MM.1S (cell line): ENCODE results near the gene ACAA2.
A peak's percentile ranks its signal among the peaks of the same experiment; 100 is the strongest.

Experiments
- DNase-seq: peaks from one replicate; pipeline ENCODE4 v3.0.0-alpha.2; 2015
- H2AFZ ChIP-seq: fragments of 300-600 bp; sonication (generic); 2 replicates; pipeline ENCODE4 v1.6.0; 2016; ENCODE audit warnings: antibody characterized with exemption, low read length
- H3F3A ChIP-seq: fragments of 300-600 bp; sonication (generic); 2 replicates; pipeline ENCODE4 v1.6.1; 2016; ENCODE audit warnings: mild to moderate bottlenecking, antibody characterized with exemption, low read length, moderate library complexity, mixed read lengths; ENCODE audit not compliant: insufficient read depth
- H3K27ac ChIP-seq: fragments of 300-600 bp; sonication (generic); 2 replicates; pipeline ENCODE4 v1.5.1; 2016; ENCODE audit warnings: mild to moderate bottlenecking, low read length
- H3K27me3 ChIP-seq: fragments of 300-600 bp; sonication (generic); replicated peaks from 2 replicates; pipeline ENCODE4 v1.6.0; 2016; ENCODE audit warnings: low read length; ENCODE audit not compliant: insufficient read depth
- H3K36me3 ChIP-seq: fragments of 300-600 bp; sonication (generic); replicated peaks from 2 replicates; pipeline ENCODE4 v1.6.1; 2016; ENCODE audit warnings: mild to moderate bottlenecking, low read length, mixed read lengths; ENCODE audit not compliant: insufficient read depth
- H3K4me1 ChIP-seq: fragments of 300-600 bp; sonication (generic); 2 replicates; pipeline ENCODE4 v1.6.1; 2016; ENCODE audit warnings: low read length, mixed read lengths
- H3K4me2 ChIP-seq: fragments of 300-600 bp; sonication (generic); 2 replicates; pipeline ENCODE4 v1.6.0; 2016; ENCODE audit warnings: low read depth, low read length
- H3K4me3 ChIP-seq: fragments of 300-600 bp; sonication (generic); 2 replicates; pipeline ENCODE4 v1.5.1; 2016; ENCODE audit warnings: low read length, mixed read lengths
- H3K79me2 ChIP-seq: fragments of 300-600 bp; sonication (generic); 2 replicates; pipeline ENCODE4 v1.6.1; 2016; ENCODE audit warnings: mixed run types, low read length, mixed read lengths
- H3K9ac ChIP-seq: fragments of 300-600 bp; sonication (generic); 2 replicates; pipeline ENCODE4 v1.6.1; 2016; ENCODE audit warnings: low read length, mixed read lengths
- H3K9me2 ChIP-seq: fragments of 300-600 bp; sonication (generic); replicated peaks from 2 replicates; pipeline ENCODE4 v1.6.1; 2016; ENCODE audit warnings: mild to moderate bottlenecking, low read length, mixed read lengths; ENCODE audit not compliant: insufficient read depth
- H3K9me3 ChIP-seq: fragments of 300-600 bp; sonication (generic); replicated peaks from 2 replicates; pipeline ENCODE4 v1.6.1; 2016; ENCODE audit warnings: mild to moderate bottlenecking, low read length, mixed read lengths; ENCODE audit not compliant: insufficient read depth
- H4K20me1 ChIP-seq: fragments of 300-600 bp; sonication (generic); 2 replicates; pipeline ENCODE4 v1.6.1; 2016; ENCODE audit warnings: mild to moderate bottlenecking, low read length, moderate library complexity, mixed read lengths; ENCODE audit not compliant: insufficient read depth
- CTCF ChIP-seq: fragments of 300-600 bp; sonication (generic); IDR thresholded peaks from 2 replicates; pipeline ENCODE4 v1.5.1; 2016; ENCODE audit warnings: antibody characterized with exemption, low read length, mixed read lengths
- EZH2 ChIP-seq: fragments of 300-600 bp; sonication (generic); optimal IDR thresholded peaks from 2 replicates; pipeline ENCODE3; 2017; ENCODE audit warnings: low read depth, mild to moderate bottlenecking, antibody characterized with exemption, low read length, mixed read lengths
- EZH2phosphoT487 ChIP-seq: fragments of 300-600 bp; sonication (generic); IDR thresholded peaks from 2 replicates; pipeline ENCODE4 v1.6.1; 2018; ENCODE audit warnings: antibody characterized with exemption, low read length

The ACAA2 gene

GRCh38 chr18:49859725-49860124 is 46.4 kb upstream of the ACAA2 start:
- Histone ChIP-seq H2AFZ (no peak overlapping the region), H3F3A (no peaks in the 10 kb centered on the region), H3K4me1 (no peaks in the 10 kb centered on the region), H3K9me3 (no peaks in the 10 kb centered on the region), H3K79me2 (no peaks in the 10 kb centered on the region), H3K27ac (no peak overlapping the region), H3K9me2 (no peaks in the 10 kb centered on the region), H3K36me3 (no peaks in the 10 kb centered on the region), H4K20me1 (no peaks in the 10 kb centered on the region), H3K27me3 (no peaks in the 10 kb centered on the region), H3K4me3 (no peak overlapping the region), H3K4me2 (no peak overlapping the region), H3K9ac (no peak overlapping the region)
- DNase-seq: no peak
- no peak for TF ChIP-seq EZH2phosphoT487
- TF ChIP-seq EZH2: no peak
- no peak for TF ChIP-seq CTCF

- H2AFZ ChIP-seq: no peak overlapping the region
- H3K36me3 ChIP-seq: no peaks in the 10 kb centered on the region
- H3K4me1 ChIP-seq: no peaks in the 10 kb centered on the region
- no peak overlapping the region for H3K4me2 ChIP-seq
- no peak overlapping the region for H3K27ac ChIP-seq
- H3K9ac ChIP-seq: no peak overlapping the region
- H4K20me1 ChIP-seq: no peaks in the 10 kb centered on the region
- H3K4me3 ChIP-seq: no peak overlapping the region
- H3F3A ChIP-seq: no peaks in the 10 kb centered on the region
- no peak for TF ChIP-seq CTCF
- TF ChIP-seq EZH2: no peak
- no peak for TF ChIP-seq EZH2phosphoT487
- H3K27me3 ChIP-seq: no peaks in the 10 kb centered on the region
- DNase-seq: no peak
- no peaks in the 10 kb centered on the region for H3K9me2 ChIP-seq
- no peaks in the 10 kb centered on the region for H3K9me3 ChIP-seq
- H3K79me2 ChIP-seq: no peaks in the 10 kb centered on the region
Observed at GRCh38 chr18:49859021-49859359, 45.7 kb upstream of the ACAA2 start.

- peak; percentile 35 for DNase-seq
- no peak overlapping the region for H2AFZ ChIP-seq
- H3K9ac ChIP-seq: no peak overlapping the region
- no peaks in the 10 kb centered on the region for H3K27me3 ChIP-seq
- no peak overlapping the region for H3K4me3 ChIP-seq
- no peaks in the 10 kb centered on the region for H4K20me1 ChIP-seq
- H3K79me2 ChIP-seq: no peaks in the 10 kb centered on the region
- TF ChIP-seq EZH2phosphoT487 (no peak), CTCF (peak; percentile 87)
- H3F3A ChIP-seq: no peaks in the 10 kb centered on the region
- no peak overlapping the region for H3K4me2 ChIP-seq
- H3K4me1 ChIP-seq: no peaks in the 10 kb centered on the region
- H3K36me3 ChIP-seq: no peaks in the 10 kb centered on the region
- H3K27ac ChIP-seq: no peak overlapping the region
- H3K9me3 ChIP-seq: no peaks in the 10 kb centered on the region
- no peaks in the 10 kb centered on the region for H3K9me2 ChIP-seq
Observed at GRCh38 chr18:49858309-49859020, 45.1 kb upstream of the ACAA2 start.
